H1 (cell line): Measurements from ENCODE around the gene TYW1B. TPM values are rescaled to one million over a fixed set of nuclear protein-coding genes. Genes with fewer than 3 reads are reported as not detected.

ENCODE experiments used
- CTCF ChIA-PET: fragments of 300-600 bp; sonication (Branson Sonifier 250); formaldehyde crosslinking; loops from one replicate; lab custom pipeline; 2021; ENCODE audit not compliant: partially characterized antibody; lab: Charles Lee
- POLR2A ChIA-PET: fragments of 300-600 bp; sonication (Branson Sonifier 250); formaldehyde crosslinking; loops from one replicate; lab custom pipeline; 2021; ENCODE audit warnings: inconsistent platforms; ENCODE audit not compliant: partially characterized antibody; lab: Charles Lee
- DNase-seq, 2 experiments: peaks; one replicate each; pipeline versions ENCODE4 v3.0.0 to v3.0.0-alpha.2; 2010 to 2022; ENCODE audit warnings: low spot score in 2 of 2, low read depth in 1 of 2, mixed read lengths in 1 of 2
- FAIRE-seq: peaks from 2 replicates; lab custom pipeline; 2011; peaks lifted over from hg19 to GRCh38; lab: Jason Lieb, UNC
- H2AFZ ChIP-seq: 2 replicates; pipeline ENCODE4 v1.8.1; 2012; ENCODE audit warnings: low read length, inconsistent platforms
- H2AK5ac ChIP-seq: 2 replicates; pipeline ENCODE4 v1.6.1; 2013; ENCODE audit warnings: low read depth, low read length
- H2BK120ac ChIP-seq: replicated peaks from 2 replicates; pipeline ENCODE3; 2013; ENCODE audit warnings: low read depth, low read length, inconsistent platforms
- H2BK12ac ChIP-seq: 2 replicates; pipeline ENCODE4 v1.6.1; 2013; ENCODE audit warnings: low read depth, low read length
- H2BK15ac ChIP-seq: 2 replicates; pipeline ENCODE4 v1.6.1; 2013; ENCODE audit warnings: low read length
- H2BK20ac ChIP-seq: 2 replicates; pipeline ENCODE4 v1.6.1; 2013; ENCODE audit warnings: low read length
- H2BK5ac ChIP-seq: 2 replicates; pipeline ENCODE4 v1.6.1; 2013; ENCODE audit warnings: low read depth, low read length
- H3K14ac ChIP-seq: 2 replicates; pipeline ENCODE4 v1.6.1; 2013; ENCODE audit warnings: inconsistent platforms; ENCODE audit not compliant: insufficient read length
- H3K18ac ChIP-seq: 2 replicates; pipeline ENCODE4 v1.6.1; 2013; ENCODE audit warnings: low read length; ENCODE audit errors: extremely low read depth
- H3K23ac ChIP-seq: 2 replicates; pipeline ENCODE4 v1.6.1; 2013; ENCODE audit warnings: inconsistent platforms; ENCODE audit not compliant: insufficient read length
- H3K23me2 ChIP-seq: 2 replicates; pipeline ENCODE4 v1.6.1; 2013; ENCODE audit warnings: low read depth, low read length
- H3K27ac ChIP-seq: 2 replicates; pipeline ENCODE4 v1.6.1; 2011; ENCODE audit warnings: low read depth, low read length, inconsistent platforms
- H3K27me3 ChIP-seq, 4 experiments: replicated peaks in 1 of 4; 1 replicate in 1 of 4; 2 replicates in 3 of 4; pipeline versions ENCODE4 v1.6.1 to v1.8.1; 2011 to 2013; ENCODE audit warnings: low read length in 3 of 4, mild to moderate bottlenecking in 3 of 4, inconsistent platforms in 2 of 4, mixed read lengths in 2 of 4, moderate library complexity in 1 of 4; ENCODE audit not compliant: control insufficient read depth in 3 of 4, insufficient read depth in 3 of 4; ENCODE audit errors: extremely low read depth in 1 of 4
- H3K36me3 ChIP-seq, 4 experiments: 2 replicates each; pipeline versions ENCODE4 v1.6.1 to v1.8.1; 2011 to 2013; ENCODE audit warnings: mild to moderate bottlenecking in 4 of 4, low read length in 3 of 4, moderate library complexity in 2 of 4, control low read depth in 1 of 4, inconsistent platforms in 1 of 4; ENCODE audit not compliant: insufficient read depth in 4 of 4, control insufficient read depth in 2 of 4
- H3K4ac ChIP-seq: replicated peaks from 2 replicates; pipeline ENCODE3; 2013; ENCODE audit warnings: low read length, low read depth, mixed read lengths, inconsistent platforms; ENCODE audit not compliant: insufficient read length
- H3K4me1 ChIP-seq, 4 experiments: replicated peaks in 1 of 4; 1 replicate in 1 of 4; 2 replicates in 3 of 4; pipeline versions ENCODE4 v1.6.1 to v1.8.1; 2011 to 2013; ENCODE audit warnings: low read length in 3 of 4, inconsistent platforms in 2 of 4, mixed read lengths in 1 of 4; ENCODE audit not compliant: insufficient read depth in 4 of 4, control insufficient read depth in 3 of 4
- H3K4me2 ChIP-seq, 2 experiments: 2 replicates each; pipeline versions ENCODE4 v1.6.1 to v1.8.1; 2011 to 2013; ENCODE audit warnings: low read depth in 2 of 2, low read length in 2 of 2, control low read depth in 1 of 2, inconsistent platforms in 1 of 2, mild to moderate bottlenecking in 1 of 2; ENCODE audit not compliant: insufficient read depth in 1 of 2
- H3K4me3 ChIP-seq, 4 experiments: fragments of 200-600, 300-600 bp in 1 of 4; sonication (generic), shearing (Covaris generic), sonication (Bioruptor Twin) in 1 of 4; 2 replicates each; pipeline versions ENCODE4 v1.5.1 to v1.8.1; 2011 to 2016; ENCODE audit warnings: low read length in 4 of 4, low read depth in 3 of 4, control low read depth in 2 of 4, inconsistent platforms in 2 of 4, mild to moderate bottlenecking in 2 of 4, mixed read lengths in 1 of 4, moderate library complexity in 1 of 4; ENCODE audit not compliant: insufficient read depth in 2 of 4; ENCODE audit errors: extremely low read depth in 1 of 4
- H3K56ac ChIP-seq: replicated peaks from 2 replicates; pipeline ENCODE3; 2013; ENCODE audit warnings: low read depth, mild to moderate bottlenecking, mixed read lengths, low read length, inconsistent platforms; ENCODE audit not compliant: insufficient read length
- H3K79me1 ChIP-seq: 2 replicates; pipeline ENCODE4 v1.6.1; 2013; ENCODE audit warnings: low read depth, low read length, control low read depth
- H3K79me2 ChIP-seq, 2 experiments: 2 replicates each; pipeline versions ENCODE4 v1.6.1 to v1.8.1; 2012 to 2013; ENCODE audit warnings: low read length in 2 of 2, mild to moderate bottlenecking in 2 of 2, inconsistent platforms in 1 of 2; ENCODE audit not compliant: insufficient read depth in 2 of 2, control insufficient read depth in 1 of 2
- H3K9ac ChIP-seq, 4 experiments: replicated peaks in 1 of 4; 1 replicate in 1 of 4; 2 replicates in 3 of 4; pipeline versions ENCODE4 v1.6.1 to v1.8.1; 2011 to 2013; ENCODE audit warnings: low read depth in 3 of 4, low read length in 3 of 4, control low read depth in 2 of 4, mild to moderate bottlenecking in 2 of 4, moderate library complexity in 2 of 4, inconsistent platforms in 1 of 4; ENCODE audit errors: extremely low read depth in 1 of 4
- H3K9me3 ChIP-seq, 2 experiments: 2 replicates each; pipeline versions ENCODE4 v1.6.1 to v1.8.1; 2012 to 2013; ENCODE audit warnings: mild to moderate bottlenecking in 2 of 2, moderate library complexity in 2 of 2, control low read depth in 1 of 2, inconsistent platforms in 1 of 2, low read depth in 1 of 2, low read length in 1 of 2, mixed read lengths in 1 of 2; ENCODE audit not compliant: insufficient read depth in 2 of 2
- H4K20me1 ChIP-seq, 2 experiments: replicated peaks in 1 of 2; 2 replicates each; pipeline versions ENCODE3 to v1.8.1; 2011 to 2013; ENCODE audit warnings: inconsistent platforms in 2 of 2, low read length in 2 of 2, mild to moderate bottlenecking in 1 of 2; ENCODE audit not compliant: insufficient read depth in 2 of 2, control insufficient read depth in 1 of 2
- H4K5ac ChIP-seq: 2 replicates; pipeline ENCODE4 v1.6.1; 2013; ENCODE audit warnings: low read length, low read depth, mixed read lengths, inconsistent platforms; ENCODE audit not compliant: insufficient read length
- H4K8ac ChIP-seq: 2 replicates; pipeline ENCODE4 v1.8.0; 2013; ENCODE audit warnings: mild to moderate bottlenecking, moderate library complexity, low read length, inconsistent platforms; ENCODE audit not compliant: insufficient read depth; ENCODE audit errors: extremely low read depth
- H4K91ac ChIP-seq: replicated peaks from 2 replicates; pipeline ENCODE3; 2013; ENCODE audit warnings: low read length, mixed read lengths, inconsistent platforms; ENCODE audit not compliant: insufficient read length
- FOSL1 ChIP-seq: IDR thresholded peaks from 2 replicates; pipeline ENCODE4 v1.6.1; 2011; ENCODE audit warnings: mild to moderate bottlenecking, low read depth, low read length, moderate library complexity; ENCODE audit not compliant: insufficient read depth
- RFX5 ChIP-seq: IDR thresholded peaks from 2 replicates; pipeline ENCODE4 v1.6.1; 2011; ENCODE audit warnings: low read depth, low read length, improper control_type of control experiment, borderline replicate concordance
- SIRT6 ChIP-seq: IDR thresholded peaks from one replicate; pipeline ENCODE4 v1.7.1; 2012; ENCODE audit warnings: low read length, inconsistent platforms
- SIX5 ChIP-seq: IDR thresholded peaks from 2 replicates; pipeline ENCODE4 v1.6.1; 2011; ENCODE audit warnings: mild to moderate bottlenecking, low read depth, low read length
- WGBS, 2 experiments: shearing (Covaris generic) in 1 of 2; methylation state at CpG; one replicate each; pipeline versions ENCODE4 v1.1.6 to v1.1.7; 2013 to 2015; ENCODE audit warnings: low lambda C conversion rate in 2 of 2, mixed read lengths in 2 of 2, inconsistent platforms in 1 of 2, low coverage in 1 of 2, missing lambda C conversion rate in 1 of 2; ENCODE audit not compliant: insufficient replicate concordance in 2 of 2, insufficient coverage in 1 of 2, insufficient read length in 1 of 2; ENCODE audit errors: extremely low coverage in 1 of 2, missing lambda C conversion rate in 1 of 2; 5-methylcytosine and 5-hydroxymethylcytosine counted together
- polyA plus RNA-seq, 7 experiments: library from polyadenylated mRNA; depleted of rRNA in 3 of 7; stranded (reverse) in 5 of 7; unstranded in 2 of 7; fragments of >200 nt in 5 of 7; fragments of 200-250 nt in 2 of 7; gene quantifications; 1 replicate in 5 of 7; 2 replicates in 1 of 7; 4 replicates in 1 of 7; pipeline versions ENCODE4 v1.2.1 to v1.2.3, GENCODE V29; 2011 to 2013; ENCODE audit warnings: missing spikeins in 2 of 7, mixed read lengths in 2 of 7
- total RNA-seq: library from RNA; stranded (reverse); fragmentation: NEBNext Ultra II Directional; extraction: Animal tissue kit (Norgen Biotek cat#: 25700); gene quantifications from 2 replicates; pipeline ENCODE4 v1.2.1, GENCODE V29; 2021

Gene TYW1B
- total and polyA plus RNA-seq, 2 of the 8 experiments (the other 6 are each of a cell fraction or from before 2014, with no cell fraction given), result 6.8 to 12.6 TPM

GRCh38 chr7:72753781-72754180 lies 74.2 kb downstream of the TYW1B start:
- no peaks in the 10 kb centered on the region for H3K79me1 ChIP-seq
- H3K4me1 ChIP-seq, result no peaks in the 10 kb centered on the region; a peak in 1 of 7 replicates
- CTCF ChIA-PET, result no interaction called here
- H4K91ac ChIP-seq, result no peak overlapping the region
- DNase-seq, result no peak
- no peak overlapping the region for H3K18ac ChIP-seq
- no peaks in the 10 kb centered on the region for H3K36me3 ChIP-seq
- no peak overlapping the region for H2BK12ac ChIP-seq
- H3K23ac ChIP-seq, result no peak overlapping the region
- H3K56ac ChIP-seq, result no peak overlapping the region
- TF ChIP-seq RFX5 (no peak), FOSL1 (no peak), SIX5 (no peak), SIRT6 (no peak)
- TF ChIP-seq, all 59 proteins: peak for 0
- H3K79me2 ChIP-seq, result no peaks in the 10 kb centered on the region
- no peak overlapping the region for H4K5ac ChIP-seq
- no peaks in the 10 kb centered on the region for H4K20me1 ChIP-seq
- FAIRE-seq, result no peak
- H3K4me3 ChIP-seq, result no peak overlapping the region
- no peak overlapping the region for H2AK5ac ChIP-seq
- H2BK15ac ChIP-seq, result no peak overlapping the region
- POLR2A ChIA-PET, result interaction anchor here (0.7 kb wide), 1 partner anchor 137 kb away, joined by 4 read pairs; no protein-coding TSS in a partner anchor
- H3K4me2 ChIP-seq, result no peak overlapping the region
- H2BK20ac ChIP-seq, result no peak overlapping the region
- no peak overlapping the region for H2AFZ ChIP-seq
- H3K4ac ChIP-seq, result no peak overlapping the region
- no peaks in the 10 kb centered on the region for H3K23me2 ChIP-seq
- H2BK5ac ChIP-seq, result no peak overlapping the region
- H3K9me3 ChIP-seq, result no peaks in the 10 kb centered on the region
- no peak overlapping the region for H3K9ac ChIP-seq
- H3K27me3 ChIP-seq, result no peaks in the 10 kb centered on the region
- H4K8ac ChIP-seq, result no peak overlapping the region
- no peak overlapping the region for H3K14ac ChIP-seq
- WGBS, 2 experiments, result 92% methylated on average over 5 of the region's 5 CpGs; no CpG with 5 or more reads in 1 of the 2 experiments
- no peak overlapping the region for H2BK120ac ChIP-seq
- no peak overlapping the region for H3K27ac ChIP-seq
